ENCODE results near the gene GCNT1.
"Not testable (repeated sequence)": the region's sequence is repeated elsewhere in the genome, so short reads cannot be mapped to it uniquely, and the experiment has no call there.

GCNT1 gene

DNA sequence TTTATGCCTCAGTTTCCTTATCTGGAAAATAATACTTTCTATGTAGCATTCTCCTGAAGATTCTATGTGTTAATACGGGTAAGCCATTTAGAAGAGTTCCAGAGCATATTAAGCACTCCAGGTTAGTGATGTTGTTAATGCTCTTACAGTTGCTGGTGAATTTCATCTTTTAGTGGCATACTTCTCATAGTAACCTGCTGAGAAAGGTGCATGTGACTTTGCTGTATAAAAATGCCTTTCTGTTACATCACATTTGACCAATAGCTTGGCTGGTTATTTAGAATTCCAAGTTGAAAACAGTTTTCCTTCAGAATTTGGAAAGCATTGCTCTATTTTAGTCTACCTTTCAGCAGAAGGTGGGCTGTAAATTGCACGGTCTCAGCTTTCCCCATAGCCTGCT is 27.2 kb downstream of the GCNT1 start:
- Histone ChIP-seq H3K36me3 (ENCODE audit: control insufficient read depth, low read length) (peaks cover 39% of the 10 kb centered on the region), H3K27ac (ENCODE audit: low read depth, low read length) (no peak overlapping the region), H3K4me3 (ENCODE audit: low read length) (no peak overlapping the region), H3K4me2 (ENCODE audit: low read length) (no peak overlapping the region), H4K20me1 (ENCODE audit: control insufficient read depth, insufficient read depth, low read depth, low read length) (no peaks in the 10 kb centered on the region), H3K9me2 (replicated peaks; ENCODE audit: control insufficient read depth, low read length) (no peaks in the 10 kb centered on the region), H3K9me3 (ENCODE audit: control insufficient read depth, insufficient read depth, low read length) (peaks cover 4% of the 10 kb centered on the region; the same call in 1 of the 2 replicates), H3K27me3 (ENCODE audit: control insufficient read depth, low read length) (no peaks in the 10 kb centered on the region), H3F3A (ENCODE audit: control insufficient read depth, insufficient read depth) (no peaks in the 10 kb centered on the region), H3K79me2 (ENCODE audit: control insufficient read depth, low read length) (peaks cover 88% of the 10 kb centered on the region), H3K4me1 (ENCODE audit: control insufficient read depth, low read length) (peaks cover 21% of the 10 kb centered on the region)
- TF ChIP-seq, protein P1, sequence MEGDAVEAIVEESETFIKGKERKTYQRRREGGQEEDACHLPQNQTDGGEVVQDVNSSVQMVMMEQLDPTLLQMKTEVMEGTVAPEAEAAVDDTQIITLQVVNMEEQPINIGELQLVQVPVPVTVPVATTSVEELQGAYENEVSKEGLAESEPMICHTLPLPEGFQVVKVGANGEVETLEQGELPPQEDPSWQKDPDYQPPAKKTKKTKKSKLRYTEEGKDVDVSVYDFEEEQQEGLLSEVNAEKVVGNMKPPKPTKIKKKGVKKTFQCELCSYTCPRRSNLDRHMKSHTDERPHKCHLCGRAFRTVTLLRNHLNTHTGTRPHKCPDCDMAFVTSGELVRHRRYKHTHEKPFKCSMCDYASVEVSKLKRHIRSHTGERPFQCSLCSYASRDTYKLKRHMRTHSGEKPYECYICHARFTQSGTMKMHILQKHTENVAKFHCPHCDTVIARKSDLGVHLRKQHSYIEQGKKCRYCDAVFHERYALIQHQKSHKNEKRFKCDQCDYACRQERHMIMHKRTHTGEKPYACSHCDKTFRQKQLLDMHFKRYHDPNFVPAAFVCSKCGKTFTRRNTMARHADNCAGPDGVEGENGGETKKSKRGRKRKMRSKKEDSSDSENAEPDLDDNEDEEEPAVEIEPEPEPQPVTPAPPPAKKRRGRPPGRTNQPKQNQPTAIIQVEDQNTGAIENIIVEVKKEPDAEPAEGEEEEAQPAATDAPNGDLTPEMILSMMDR (IDR thresholded peaks at IDR 0.05; ENCODE audit: low read depth, low read length, poor library complexity, severe bottlenecking): no peak

DNA sequence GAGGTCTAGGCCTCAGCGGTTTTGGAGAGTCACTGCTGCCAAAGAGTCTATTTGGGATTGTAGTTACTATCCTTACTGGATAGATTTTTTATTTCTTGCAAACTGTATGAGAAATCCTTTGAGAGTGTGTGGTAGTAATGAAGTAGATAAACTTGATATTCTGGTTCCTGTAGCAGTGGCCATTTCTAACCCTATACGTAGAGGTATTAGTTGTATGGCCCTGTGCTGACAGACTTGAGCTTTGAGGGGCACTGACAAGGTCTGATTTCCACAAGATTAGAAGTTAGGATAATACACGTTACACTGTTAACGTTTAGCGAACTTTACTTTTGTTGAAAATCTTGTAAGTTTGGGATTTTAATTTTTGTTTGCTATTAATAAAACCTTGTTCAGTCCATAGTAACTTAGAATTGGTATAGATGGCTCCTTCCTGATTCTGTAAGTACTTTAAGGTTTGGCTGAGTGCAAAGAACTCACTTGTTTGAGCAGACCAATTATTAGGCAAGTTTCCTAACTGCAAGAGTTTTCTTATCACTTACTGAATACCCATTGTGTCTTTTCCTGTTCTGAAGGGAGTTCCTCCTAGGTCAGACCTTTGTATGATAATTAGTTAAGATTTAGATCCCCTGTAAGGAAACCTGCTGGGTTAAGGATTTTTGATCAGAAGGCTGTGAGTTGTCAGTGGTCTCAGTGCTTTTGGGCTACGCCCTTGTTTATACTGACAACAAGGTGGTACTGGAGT is 31.4 kb downstream of the GCNT1 start:
- Histone ChIP-seq H3F3A (ENCODE audit: control insufficient read depth, insufficient read depth) (no peaks in the 10 kb centered on the region), H3K9me3 (ENCODE audit: control insufficient read depth, insufficient read depth, low read length) (peaks cover 4% of the 10 kb centered on the region; the same call in 1 of the 2 replicates), H3K4me1 (ENCODE audit: control insufficient read depth, low read length) (peaks cover 16% of the 10 kb centered on the region), H3K27ac (ENCODE audit: low read depth, low read length) (no peak overlapping the region), H3K9me2 (replicated peaks; ENCODE audit: control insufficient read depth, low read length) (no peaks in the 10 kb centered on the region), H4K20me1 (ENCODE audit: control insufficient read depth, insufficient read depth, low read depth, low read length) (no peaks in the 10 kb centered on the region), H3K27me3 (ENCODE audit: control insufficient read depth, low read length) (no peaks in the 10 kb centered on the region), H3K36me3 (ENCODE audit: control insufficient read depth, low read length) (peaks cover 40% of the 10 kb centered on the region), H3K4me3 (ENCODE audit: low read length) (no peak overlapping the region), H3K79me2 (ENCODE audit: control insufficient read depth, low read length) (peaks cover 66% of the 10 kb centered on the region), H3K4me2 (ENCODE audit: low read length) (no peak overlapping the region)
- TF ChIP-seq, protein P1 (IDR thresholded peaks at IDR 0.05; ENCODE audit: low read depth, low read length, poor library complexity, severe bottlenecking): no peak
- TF ChIP-seq EZH2phosphoT487 (IDR thresholded peaks at IDR 0.05; ENCODE audit: borderline replicate concordance, low read length): no peak

- not testable (repeated sequence) for H3K4me2 ChIP-seq (ENCODE audit: low read length); H3K9me3 ChIP-seq (ENCODE audit: control insufficient read depth, insufficient read depth, low read length); H4K20me1 ChIP-seq (ENCODE audit: control insufficient read depth, insufficient read depth, low read depth, low read length); H3K27me3 ChIP-seq (ENCODE audit: control insufficient read depth, low read length); H3K27ac ChIP-seq (ENCODE audit: low read depth, low read length); H3F3A ChIP-seq (ENCODE audit: control insufficient read depth, insufficient read depth); H3K4me3 ChIP-seq (ENCODE audit: low read length); H3K9me2 ChIP-seq (replicated peaks; ENCODE audit: control insufficient read depth, low read length)
- Histone ChIP-seq H3K4me1 (ENCODE audit: control insufficient read depth, low read length) (peaks cover 16% of the 10 kb centered on the region), H3K36me3 (ENCODE audit: control insufficient read depth, low read length) (peaks cover 39% of the 10 kb centered on the region), H3K79me2 (ENCODE audit: control insufficient read depth, low read length) (peaks cover 61% of the 10 kb centered on the region)
Measured at GRCh38 chr9:76491056-76491455, 32.1 kb downstream of the GCNT1 start.

- H3F3A ChIP-seq (ENCODE audit: control insufficient read depth, insufficient read depth); H3K4me2 ChIP-seq (ENCODE audit: low read length); H3K4me3 ChIP-seq (ENCODE audit: low read length); H3K27ac ChIP-seq (ENCODE audit: low read depth, low read length); H3K9me2 ChIP-seq (replicated peaks; ENCODE audit: control insufficient read depth, low read length); H3K9me3 ChIP-seq (ENCODE audit: control insufficient read depth, insufficient read depth, low read length); H4K20me1 ChIP-seq (ENCODE audit: control insufficient read depth, insufficient read depth, low read depth, low read length); H3K27me3 ChIP-seq (ENCODE audit: control insufficient read depth, low read length): not testable (repeated sequence)
- Histone ChIP-seq H3K4me1 (ENCODE audit: control insufficient read depth, low read length) (peaks cover 11% of the 10 kb centered on the region; the same call in 1 of the 2 replicates), H3K79me2 (ENCODE audit: control insufficient read depth, low read length) (peaks cover 59% of the 10 kb centered on the region), H3K36me3 (ENCODE audit: control insufficient read depth, low read length) (peaks cover 20% of the 10 kb centered on the region)
Measured at GRCh38 chr9:76493496-76493895, 34.5 kb downstream of the GCNT1 start.

Data from DOHH2 (cell line).